Kidney epithelial cell (primary cell): ENCODE results near the gene TAAR9. TPM values are rescaled to one million over a fixed set of nuclear protein-coding genes. Genes with fewer than 3 reads are reported as not detected.

ENCODE experiments used
- DNase-seq: peaks from one replicate; pipeline ENCODE4 v3.0.0-alpha.2; 2010; ENCODE audit warnings: low read depth
- H3K27me3 ChIP-seq: 2 replicates; pipeline ENCODE4 v1.6.0; 2011; ENCODE audit warnings: low read length; ENCODE audit not compliant: control insufficient read depth, insufficient read depth
- H3K36me3 ChIP-seq: 2 replicates; pipeline ENCODE4 v1.5.1; 2011; ENCODE audit warnings: low read length; ENCODE audit not compliant: control insufficient read depth, insufficient read depth
- H3K4me3 ChIP-seq: 2 replicates; pipeline ENCODE4 v1.5.1; 2011; ENCODE audit warnings: low read depth, mild to moderate bottlenecking, control low read depth, low read length
- total RNA-seq: library from RNA; depleted of rRNA; stranded (reverse); fragments of >200 nt; gene quantifications from 2 replicates; pipeline ENCODE4 v1.2.3, GENCODE V29; 2015
- TF ChIP-seq, protein P1 (sequence below): IDR thresholded peaks from 2 replicates; pipeline ENCODE4 v1.5.1; 2011; ENCODE audit warnings: mild to moderate bottlenecking, moderate library complexity, low read length, control low read depth, inconsistent platforms; ENCODE audit not compliant: insufficient read depth, poor library complexity, severe bottlenecking

TAAR9 gene
- total RNA-seq, 1 donor from 2014 or later, result not detected

DNA sequence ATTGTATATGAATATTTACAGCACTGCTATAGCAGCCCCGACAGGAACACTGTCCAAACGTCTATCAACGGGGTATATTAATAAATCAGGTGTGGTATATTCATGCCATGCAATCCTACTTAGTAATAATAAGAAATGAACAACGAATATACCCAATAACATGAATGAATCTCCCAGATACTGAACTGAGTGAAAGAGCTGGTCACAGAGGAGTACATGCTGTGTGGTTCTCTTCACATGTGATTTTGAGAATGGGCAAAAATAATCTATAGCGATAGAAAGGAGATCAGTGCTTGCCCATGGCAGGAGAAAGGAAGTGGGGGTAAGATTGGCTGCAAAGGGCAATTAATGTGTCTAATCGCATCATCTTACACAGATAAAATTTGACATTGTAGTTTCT lies 28.3 kb downstream of the TAAR9 start:
- Histone ChIP-seq H3K36me3 (no peaks in the 10 kb centered on the region), H3K4me3 (no peak overlapping the region), H3K27me3 (no peaks in the 10 kb centered on the region)
- TF ChIP-seq, protein P1, sequence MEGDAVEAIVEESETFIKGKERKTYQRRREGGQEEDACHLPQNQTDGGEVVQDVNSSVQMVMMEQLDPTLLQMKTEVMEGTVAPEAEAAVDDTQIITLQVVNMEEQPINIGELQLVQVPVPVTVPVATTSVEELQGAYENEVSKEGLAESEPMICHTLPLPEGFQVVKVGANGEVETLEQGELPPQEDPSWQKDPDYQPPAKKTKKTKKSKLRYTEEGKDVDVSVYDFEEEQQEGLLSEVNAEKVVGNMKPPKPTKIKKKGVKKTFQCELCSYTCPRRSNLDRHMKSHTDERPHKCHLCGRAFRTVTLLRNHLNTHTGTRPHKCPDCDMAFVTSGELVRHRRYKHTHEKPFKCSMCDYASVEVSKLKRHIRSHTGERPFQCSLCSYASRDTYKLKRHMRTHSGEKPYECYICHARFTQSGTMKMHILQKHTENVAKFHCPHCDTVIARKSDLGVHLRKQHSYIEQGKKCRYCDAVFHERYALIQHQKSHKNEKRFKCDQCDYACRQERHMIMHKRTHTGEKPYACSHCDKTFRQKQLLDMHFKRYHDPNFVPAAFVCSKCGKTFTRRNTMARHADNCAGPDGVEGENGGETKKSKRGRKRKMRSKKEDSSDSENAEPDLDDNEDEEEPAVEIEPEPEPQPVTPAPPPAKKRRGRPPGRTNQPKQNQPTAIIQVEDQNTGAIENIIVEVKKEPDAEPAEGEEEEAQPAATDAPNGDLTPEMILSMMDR, result no peak
- no peak for DNase-seq

DNA sequence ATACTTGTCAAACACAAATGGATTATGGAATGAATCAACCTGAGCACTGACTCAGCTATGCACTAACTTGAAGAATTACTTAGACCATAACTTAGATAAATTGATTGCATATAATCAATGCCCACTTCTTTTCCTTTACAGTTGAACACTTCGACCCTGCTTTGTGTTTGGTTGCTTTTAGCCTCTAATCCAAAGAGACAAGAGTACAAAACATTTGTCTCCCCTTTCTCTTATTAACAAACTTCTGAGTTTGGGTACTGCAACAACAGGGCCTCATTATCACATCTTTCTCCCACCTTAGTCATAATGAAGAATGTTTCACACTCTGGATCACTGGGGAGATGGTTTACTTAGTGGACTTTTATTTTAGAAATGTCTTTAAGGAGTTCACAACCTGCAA lies 29.5 kb downstream of the TAAR9 start:
- DNase-seq, result no peak
- no peaks in the 10 kb centered on the region for H3K27me3 ChIP-seq
- TF ChIP-seq, protein P1, result no peak
- H3K36me3 ChIP-seq, result no peaks in the 10 kb centered on the region
- no peak overlapping the region for H3K4me3 ChIP-seq

DNA sequence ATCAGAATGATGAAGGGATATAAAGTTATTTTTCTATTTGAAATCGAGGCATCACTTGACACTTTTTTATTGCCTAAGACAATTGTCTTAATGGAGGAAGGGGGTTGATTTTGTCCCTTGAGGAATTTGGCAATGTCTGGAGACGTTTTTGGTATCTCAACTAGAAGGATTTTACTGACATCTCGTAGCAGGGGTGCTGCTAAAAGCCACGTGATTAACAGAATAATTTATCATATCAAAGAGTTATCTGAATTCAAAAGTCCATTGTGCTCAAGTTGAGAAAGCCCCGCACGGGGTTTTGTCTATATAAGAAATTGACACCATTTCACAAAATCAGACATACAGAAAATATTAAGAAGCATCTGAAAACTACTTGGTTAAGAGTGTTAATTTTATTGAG lies 30.5 kb downstream of the TAAR9 start:
- Histone ChIP-seq H3K27me3 (no peaks in the 10 kb centered on the region), H3K36me3 (no peaks in the 10 kb centered on the region), H3K4me3 (no peak overlapping the region)
- TF ChIP-seq, protein P1, result no peak
- no peak for DNase-seq

DNA sequence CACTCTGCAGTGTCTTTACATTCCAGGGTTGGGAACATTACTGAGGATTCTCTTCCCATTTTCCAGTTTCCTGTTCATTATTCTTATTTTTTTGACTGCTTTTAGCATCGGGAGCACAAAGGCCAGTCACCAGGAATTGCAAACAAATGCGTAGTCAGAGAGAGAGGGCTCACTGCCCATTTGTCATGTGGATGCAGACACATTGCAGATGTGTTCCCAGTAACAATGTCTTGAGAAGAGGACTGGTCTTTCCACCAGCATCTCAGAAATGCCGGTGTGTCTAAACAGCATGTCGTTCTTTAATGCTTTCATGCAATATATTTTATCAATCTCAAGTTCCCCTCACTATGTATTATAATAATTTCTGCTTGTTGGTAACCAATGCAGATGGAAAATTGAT lies 31.1 kb downstream of the TAAR9 start:
- no peaks in the 10 kb centered on the region for H3K36me3 ChIP-seq
- H3K27me3 ChIP-seq, result no peaks in the 10 kb centered on the region
- DNase-seq, result no peak
- TF ChIP-seq, protein P1, result no peak
- H3K4me3 ChIP-seq, result no peak overlapping the region

DNA sequence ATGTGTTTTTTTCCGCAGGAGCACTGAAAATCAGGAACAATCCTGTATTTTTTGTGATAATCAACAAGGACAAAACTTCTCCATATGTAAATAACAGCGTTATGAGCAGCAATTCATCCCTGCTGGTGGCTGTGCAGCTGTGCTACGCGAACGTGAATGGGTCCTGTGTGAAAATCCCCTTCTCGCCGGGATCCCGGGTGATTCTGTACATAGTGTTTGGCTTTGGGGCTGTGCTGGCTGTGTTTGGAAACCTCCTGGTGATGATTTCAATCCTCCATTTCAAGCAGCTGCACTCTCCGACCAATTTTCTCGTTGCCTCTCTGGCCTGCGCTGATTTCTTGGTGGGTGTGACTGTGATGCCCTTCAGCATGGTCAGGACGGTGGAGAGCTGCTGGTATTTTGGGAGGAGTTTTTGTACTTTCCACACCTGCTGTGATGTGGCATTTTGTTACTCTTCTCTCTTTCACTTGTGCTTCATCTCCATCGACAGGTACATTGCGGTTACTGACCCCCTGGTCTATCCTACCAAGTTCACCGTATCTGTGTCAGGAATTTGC lies 32.2 kb downstream of the TAAR9 start, which contains the start of gene TAAR6:
TAAR6 (plus strand) TSS at position 102 of the 557 bp plus-strand sequence; CDS start at position 102, 0 bp downstream.
- Histone ChIP-seq H3K27me3 (no peaks in the 10 kb centered on the region), H3K4me3 (no peak within 1 kb of the TSS), H3K36me3 (no peaks in the 10 kb centered on the region)
- TF ChIP-seq, protein P1, result no peak
- no peak for DNase-seq

DNA sequence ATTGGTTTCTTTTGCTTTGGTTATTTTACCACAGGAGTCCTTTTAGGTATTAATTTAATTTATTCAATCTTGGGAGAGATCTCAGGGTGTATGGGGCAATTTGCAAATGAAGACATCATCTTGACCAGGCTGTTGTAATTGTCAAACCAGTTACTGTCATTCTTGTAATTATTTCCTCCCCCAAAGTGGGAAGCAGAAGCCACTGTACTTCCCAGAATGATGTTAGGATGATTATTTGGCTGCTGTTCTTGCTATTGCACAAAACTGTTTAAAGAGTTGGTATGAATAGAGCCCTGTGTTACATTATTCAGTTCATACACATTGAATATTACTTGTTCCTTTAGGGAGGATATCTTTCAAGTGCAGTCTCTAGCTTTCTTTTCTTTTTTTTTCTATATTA lies 33.7 kb downstream of the TAAR9 start:
- H3K27me3 ChIP-seq, result no peaks in the 10 kb centered on the region
- H3K36me3 ChIP-seq, result no peaks in the 10 kb centered on the region
- TF ChIP-seq, protein P1, result no peak
- no peak overlapping the region for H3K4me3 ChIP-seq
- DNase-seq, result no peak
